NCI-H748 (cell line): ENCODE data around the gene ZFP64.
"Not testable (repeated sequence)": the region's sequence is repeated elsewhere in the genome, so short reads cannot be mapped to it uniquely, and the experiment has no call there.

Source experiments
- DNase-seq: peaks from one replicate; lab custom pipeline; 2025; ENCODE audit not compliant: unreplicated experiment; lab: John Stamatoyannopoulos, UW

The ZFP64 gene

DNA sequence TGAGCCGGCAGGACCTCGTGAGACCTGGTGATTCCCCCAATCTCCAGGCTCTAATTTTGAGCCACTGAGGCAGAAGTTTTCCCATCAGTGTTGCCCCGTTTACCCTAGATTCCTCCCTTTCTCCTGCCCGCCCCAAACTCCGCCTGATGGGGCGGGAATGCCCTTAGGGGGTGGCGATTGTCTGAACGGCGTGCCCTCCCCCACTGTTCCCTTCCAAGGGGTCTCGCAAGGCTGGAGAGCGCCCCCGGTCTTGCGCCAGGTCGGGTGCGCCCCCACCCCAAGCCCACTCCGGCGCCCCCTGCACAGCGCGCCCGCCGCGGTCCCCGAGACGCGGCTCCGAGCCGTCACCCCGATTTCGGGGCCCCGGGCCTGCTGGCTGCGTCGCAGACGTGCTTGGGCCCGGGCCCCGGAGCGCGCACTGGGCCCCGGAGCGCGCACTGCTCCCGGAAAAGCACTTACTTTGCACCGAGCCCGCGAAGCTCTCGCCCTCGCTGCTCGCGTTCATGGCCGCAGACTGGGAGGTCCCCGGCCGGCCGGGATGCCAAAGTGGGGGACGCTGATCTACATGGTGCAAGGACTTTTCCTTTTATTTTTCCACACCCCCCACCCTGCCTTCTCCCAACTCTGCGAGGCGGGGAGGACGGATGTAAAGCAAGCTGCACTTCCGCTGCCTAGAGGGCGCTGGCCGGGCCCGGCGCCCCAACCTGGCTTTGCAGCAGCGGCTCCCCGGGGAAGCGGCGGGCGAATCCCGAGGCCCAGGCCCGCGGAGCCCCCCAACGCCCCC lies at the start of gene ZFP64:
Gene ZFP64, minus strand, starts transcription at position 648 of the 784 bp plus-strand sequence. Its CDS starts 143 bp downstream, at position 505.
- peak; percentile 76 for DNase-seq

DNA sequence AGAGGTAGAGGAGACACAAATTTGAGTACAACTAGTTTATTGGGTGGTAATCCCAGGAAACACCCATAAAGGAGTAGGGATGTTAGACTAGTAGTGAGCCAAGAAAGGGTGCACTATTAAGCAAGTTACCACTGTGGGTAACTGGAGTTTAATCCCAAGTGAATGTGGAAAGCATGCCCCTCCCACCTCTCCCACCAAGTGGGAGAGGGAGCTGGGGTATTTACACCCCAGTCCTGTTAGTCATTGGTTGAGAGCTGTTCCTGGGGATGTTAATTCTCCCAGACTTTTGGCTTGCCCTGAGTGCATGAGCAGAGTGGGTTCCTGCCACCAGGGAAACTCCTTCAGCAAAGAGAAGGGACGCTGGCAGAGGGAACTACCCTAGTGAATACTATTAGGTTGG lies 49.2 kb upstream of the ZFP64 start:
- DNase-seq, result no peak

- no peak for DNase-seq
Measured at GRCh38 chr20:52239102-52239501, 47.5 kb upstream of the ZFP64 start.

- DNase-seq, result no peak
Measured at GRCh38 chr20:52236292-52236691, 44.7 kb upstream of the ZFP64 start.

- DNase-seq, result no peak
Measured at GRCh38 chr20:52235129-52235528, 43.5 kb upstream of the ZFP64 start.

DNA sequence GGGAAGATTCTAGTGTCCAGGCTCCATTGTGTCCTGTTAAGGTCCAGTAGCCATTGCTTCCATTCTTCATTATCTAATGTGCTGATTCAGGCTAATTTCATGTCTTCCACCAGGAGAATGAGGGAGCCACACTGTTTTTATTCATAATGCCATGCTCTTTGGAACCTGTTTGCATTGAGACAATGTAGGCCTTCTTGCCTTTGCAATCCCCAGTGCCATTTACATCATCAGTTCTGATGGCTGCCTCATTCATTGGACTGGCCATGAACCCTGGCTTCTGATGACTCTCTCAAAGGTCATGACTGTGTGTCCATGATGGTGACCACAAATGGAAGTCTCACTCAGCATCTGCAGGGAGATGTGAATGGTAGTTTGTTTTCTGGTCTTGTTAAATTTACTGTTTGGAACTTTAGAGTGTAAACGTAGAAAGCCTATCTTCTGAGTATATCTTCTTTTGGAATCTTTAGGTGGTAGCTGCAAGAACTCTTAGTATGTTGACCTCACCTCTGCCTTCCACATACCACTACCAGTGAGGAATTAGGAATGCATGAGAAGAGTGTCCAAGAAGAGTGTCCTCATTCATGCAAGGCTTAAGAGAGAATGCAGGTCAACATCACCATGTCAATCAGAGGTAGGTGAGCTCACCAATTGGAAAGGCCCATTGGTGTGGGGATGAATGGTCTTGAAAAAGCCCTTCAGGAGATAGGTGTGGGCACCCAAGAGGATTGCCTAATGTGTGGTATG lies 42.9 kb upstream of the ZFP64 start:
- DNase-seq, result no peak

DNA sequence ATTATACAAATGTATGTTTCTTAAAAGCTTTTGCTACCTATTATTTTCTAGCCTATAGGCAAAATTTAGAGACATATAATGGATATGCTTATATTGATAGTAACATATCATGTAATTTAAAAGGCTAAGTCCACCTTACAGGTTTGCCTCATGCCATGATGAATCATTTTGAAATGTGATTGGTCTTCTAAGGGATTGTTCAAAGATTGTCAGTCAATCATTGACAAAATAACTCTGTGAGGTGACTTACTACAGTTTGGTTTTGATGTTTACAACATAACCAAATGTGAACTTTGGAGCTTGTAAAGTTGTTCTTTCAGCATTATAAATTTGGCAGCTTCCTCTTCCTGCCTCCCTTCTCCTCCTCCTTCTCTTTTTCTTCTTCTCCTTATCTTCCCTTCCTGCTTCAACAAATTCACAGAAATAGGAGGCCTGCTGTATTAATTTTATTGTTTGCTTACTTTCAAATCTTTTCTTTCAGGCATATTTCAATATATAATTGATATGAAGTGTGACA lies 39.7 kb upstream of the ZFP64 start:
- DNase-seq, result no peak

GRCh38 chr20:52230409-52230808 lies 38.8 kb upstream of the ZFP64 start:
- DNase-seq, result no peak

DNA sequence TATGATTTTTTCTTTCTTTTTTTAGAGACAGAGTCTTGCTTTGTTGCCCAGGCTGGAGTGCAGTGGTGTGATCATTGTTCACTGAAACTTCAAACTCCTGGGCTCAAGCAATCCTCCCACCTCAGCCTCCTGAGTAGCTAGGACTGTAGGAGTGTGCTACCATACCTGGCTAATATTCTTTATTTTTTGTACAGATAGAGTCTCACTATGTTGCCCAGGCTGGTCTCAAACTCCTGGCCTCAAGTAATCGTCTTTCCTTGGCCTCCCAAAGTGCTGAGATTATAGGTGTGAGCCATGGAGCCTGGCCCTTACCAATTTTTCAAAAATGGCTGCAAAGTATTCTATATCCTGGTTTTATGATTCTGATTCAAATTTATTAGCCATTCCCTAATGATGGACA lies 37.8 kb upstream of the ZFP64 start:
- not testable (repeated sequence) for DNase-seq

DNA sequence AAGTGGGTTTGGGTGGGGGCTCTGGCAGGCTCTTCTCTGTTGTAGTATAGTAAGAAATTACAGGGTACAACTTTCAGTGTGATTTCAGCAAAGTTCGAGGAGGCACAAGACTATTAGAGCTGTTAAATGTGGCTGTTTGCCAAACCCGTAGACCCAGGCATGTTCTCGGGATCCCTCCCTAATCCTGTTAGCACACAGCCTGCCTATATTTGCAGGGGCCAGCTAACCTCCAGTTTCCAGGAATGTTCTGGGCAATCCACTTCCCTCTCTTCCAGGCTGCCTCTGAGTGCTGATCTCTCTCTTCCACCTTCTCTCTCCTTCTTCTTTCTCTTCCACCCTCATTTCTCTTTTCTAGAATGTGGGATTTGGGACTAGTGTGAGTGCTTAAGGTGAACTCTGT lies 34.8 kb upstream of the ZFP64 start:
- DNase-seq, result no peak

DNA sequence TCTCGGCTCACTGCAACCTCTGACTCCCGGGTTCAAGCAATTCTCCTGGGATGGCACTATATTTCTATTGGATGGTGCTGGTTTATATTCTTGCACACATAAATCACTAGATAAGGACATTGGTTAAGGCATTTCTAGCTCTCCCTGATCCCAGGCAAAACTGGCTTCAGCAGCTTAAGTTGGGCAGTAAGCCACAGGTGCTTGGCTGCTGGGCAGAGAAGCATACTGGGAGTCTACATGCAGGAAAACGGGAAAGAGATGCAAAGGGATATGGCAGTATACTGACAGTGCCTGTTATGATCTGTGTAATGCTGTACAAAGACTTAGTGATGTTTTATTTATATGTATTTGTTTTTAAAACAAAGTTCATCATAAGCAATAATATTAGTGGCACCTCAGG lies 33.3 kb upstream of the ZFP64 start:
- no peak for DNase-seq

DNA sequence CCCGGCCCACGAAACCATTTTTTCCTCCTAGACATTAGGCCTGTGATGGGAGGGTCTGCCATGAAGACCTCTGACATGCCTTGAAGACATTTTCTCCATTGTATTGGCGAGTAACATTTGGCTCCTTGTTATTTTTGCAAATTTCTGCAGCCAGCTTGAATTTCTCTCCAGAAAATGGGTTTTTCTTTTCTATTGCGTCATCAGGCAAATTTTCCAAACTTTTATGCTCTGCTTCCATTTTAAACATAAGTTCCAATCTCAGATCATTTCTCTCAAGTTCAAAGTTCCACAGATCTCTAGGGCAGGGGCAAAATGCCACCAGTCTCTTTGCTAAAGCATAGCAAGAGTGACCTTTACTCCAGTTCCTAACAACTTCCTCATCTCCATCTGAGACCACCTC lies 29.8 kb upstream of the ZFP64 start:
- DNase-seq, result not testable (repeated sequence)

DNA sequence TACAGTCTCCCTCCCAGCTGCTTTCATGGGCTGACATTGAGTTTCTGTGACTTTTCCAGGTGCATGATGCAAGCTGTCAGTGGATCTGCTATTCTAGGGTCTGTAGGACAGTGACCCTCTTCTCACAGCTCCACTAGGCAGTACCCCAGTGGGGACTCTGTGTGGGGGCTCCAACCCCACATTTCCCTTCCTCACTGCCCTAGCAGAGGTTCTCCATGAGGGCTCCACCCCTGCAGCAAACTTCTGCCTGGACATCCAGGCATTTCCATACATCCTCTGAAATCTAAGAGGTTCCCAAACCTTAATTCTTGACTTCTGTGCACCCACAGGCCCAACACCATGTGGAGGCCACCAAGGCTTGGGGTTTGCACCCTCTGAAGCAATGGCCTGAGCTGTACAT lies 29.3 kb upstream of the ZFP64 start:
- DNase-seq, result not testable (repeated sequence)

DNA sequence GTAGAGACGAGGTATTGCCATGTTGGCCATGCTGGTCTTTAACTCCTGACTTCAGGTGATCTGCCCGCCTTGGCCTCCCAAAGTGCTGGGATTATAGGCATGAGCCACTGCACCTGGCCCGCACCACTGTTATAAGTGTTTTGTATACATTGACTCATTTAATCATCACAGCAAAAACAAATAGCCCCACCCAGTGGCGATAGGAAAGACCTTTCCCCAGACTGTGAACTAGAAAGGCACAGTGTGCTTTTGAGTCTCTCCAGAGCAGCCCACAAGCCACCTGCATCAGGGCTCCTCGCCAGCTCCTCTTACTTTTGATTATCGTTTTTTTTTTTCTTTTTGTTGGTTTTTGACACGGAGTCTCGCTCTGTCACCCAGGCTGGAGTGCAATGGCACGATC lies 27.9 kb upstream of the ZFP64 start:
- DNase-seq, result peak; percentile 52

- no peak for DNase-seq
Measured at GRCh38 chr20:52217689-52218395, 26.3 kb upstream of the ZFP64 start.

DNA sequence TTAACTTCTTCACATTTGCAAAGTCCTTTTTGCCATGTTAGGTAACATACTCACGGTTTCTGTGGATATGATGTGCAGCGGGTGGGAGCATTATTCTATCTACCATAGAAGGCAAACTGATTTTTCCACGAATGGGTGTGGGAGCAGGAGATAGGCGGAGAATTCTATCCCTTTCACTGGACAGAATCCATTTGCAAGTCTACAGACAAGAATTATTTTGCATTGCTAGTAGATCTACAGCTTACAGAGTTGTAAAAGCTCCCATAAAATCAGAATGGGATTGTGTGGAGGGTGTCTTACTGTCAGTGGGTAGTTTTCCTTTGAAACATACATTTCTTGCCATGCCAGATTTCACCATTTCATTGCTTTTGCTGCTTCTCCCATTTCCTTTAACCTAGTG lies 22.4 kb upstream of the ZFP64 start:
- no peak for DNase-seq

- DNase-seq, result no peak
Measured at GRCh38 chr20:52212943-52213342, 21.4 kb upstream of the ZFP64 start.

DNA sequence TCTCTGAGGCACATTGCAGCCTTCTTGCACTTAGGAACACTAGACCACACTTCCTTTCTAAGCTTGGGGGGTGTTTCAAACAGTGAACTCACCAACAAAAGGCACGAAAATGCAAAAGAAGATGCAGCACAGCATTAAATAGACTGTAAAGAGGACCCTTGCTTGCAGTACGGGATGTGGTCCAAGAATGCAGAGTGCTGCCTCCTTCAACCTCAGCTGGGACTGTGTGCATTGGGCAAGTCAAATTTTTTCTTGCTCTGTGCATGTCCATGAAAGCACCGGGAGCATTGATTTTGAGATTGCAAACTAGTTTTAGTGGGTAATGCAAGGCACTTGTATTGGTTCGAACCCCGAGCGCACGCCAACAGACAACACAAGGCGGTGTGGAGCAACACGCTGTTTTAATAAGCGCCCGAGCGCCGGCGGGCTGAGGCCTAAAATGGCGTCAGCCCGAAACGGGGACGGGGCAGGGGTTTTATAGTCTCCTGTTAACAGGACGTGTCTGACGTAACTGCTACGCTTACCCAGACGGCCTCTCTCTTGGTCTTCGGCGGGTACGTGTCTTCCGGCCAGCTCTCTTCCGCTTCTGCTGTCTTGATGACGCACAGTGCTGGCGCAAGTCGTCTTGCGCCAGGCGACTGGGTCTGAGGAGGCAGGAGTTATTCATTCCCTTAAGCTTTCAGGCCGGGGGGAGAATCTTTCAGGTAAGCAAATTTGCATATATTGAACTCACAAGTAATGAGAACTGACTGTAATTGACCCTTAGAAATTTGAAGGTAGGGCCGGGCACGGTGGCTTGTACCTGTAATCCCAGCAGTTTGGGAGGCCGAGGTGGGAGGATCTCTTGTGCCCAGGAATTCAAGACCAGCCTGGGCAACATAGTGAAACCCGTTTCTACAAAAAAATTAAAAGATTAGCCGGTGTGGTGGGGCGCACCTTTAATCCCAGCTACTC lies 18.7 kb upstream of the ZFP64 start:
- DNase-seq, result no peak

DNA sequence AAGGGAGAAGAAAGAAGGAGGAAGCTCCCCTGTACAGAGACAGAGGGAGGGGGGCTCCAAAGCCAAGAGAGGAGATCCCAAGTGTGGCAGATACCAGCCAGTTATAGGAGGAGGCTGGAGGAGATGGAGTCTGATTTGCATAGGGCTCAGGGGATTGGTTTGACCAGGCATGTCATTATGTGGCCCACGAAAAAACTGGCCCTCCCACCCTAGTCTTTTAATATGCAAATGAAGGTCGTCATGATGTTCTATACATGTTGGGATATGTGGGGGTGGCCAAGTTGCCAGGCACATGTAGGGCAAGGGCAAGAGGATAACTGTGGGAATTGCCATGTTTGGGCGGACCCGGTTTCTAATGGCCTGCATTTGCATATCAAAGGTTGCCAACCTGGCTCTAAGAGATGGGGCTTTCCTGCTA lies 17.6 kb upstream of the ZFP64 start:
- DNase-seq, result peak; percentile 48

DNA sequence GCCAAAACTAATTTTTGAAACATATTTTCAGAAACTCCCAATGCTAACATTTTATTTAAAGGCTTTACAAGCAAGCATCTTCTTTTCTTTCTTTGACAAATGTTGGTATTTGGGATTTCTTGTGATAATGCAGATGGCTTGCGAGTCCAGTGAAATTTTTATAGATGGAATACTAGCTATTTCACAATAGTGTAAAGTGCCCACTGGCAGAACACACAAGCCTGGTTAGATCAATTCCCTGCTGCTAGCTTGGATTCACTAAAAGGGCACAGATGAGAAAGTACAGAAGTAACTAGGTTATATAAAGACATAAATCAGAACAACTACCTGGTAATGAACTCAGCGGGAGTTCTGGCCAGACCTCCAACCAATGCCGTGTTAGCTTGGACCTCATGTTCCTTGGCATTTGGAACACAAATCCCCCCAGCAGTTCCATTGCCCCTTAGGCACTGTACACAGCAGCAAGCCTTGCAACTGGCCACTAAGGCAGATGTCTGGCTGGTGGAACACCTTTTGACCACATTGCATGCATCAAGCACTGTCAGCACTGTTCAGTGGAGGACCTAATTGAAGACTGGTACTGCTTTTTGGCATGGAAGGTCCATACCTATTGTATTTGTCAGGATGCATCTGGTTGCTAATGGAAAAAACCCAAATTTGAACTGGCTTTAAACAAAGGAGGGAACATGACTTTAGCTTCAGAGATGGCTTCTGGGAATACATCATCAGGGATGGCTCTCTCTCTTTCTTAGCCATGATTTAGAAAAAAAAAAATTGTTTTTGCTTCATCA lies 15.6 kb upstream of the ZFP64 start:
- DNase-seq, result no peak
